Measurements from ENCODE around the gene NAB2.
A peak's percentile ranks its signal among the peaks of the same experiment; 100 is the strongest.

NAB2 gene

DNA sequence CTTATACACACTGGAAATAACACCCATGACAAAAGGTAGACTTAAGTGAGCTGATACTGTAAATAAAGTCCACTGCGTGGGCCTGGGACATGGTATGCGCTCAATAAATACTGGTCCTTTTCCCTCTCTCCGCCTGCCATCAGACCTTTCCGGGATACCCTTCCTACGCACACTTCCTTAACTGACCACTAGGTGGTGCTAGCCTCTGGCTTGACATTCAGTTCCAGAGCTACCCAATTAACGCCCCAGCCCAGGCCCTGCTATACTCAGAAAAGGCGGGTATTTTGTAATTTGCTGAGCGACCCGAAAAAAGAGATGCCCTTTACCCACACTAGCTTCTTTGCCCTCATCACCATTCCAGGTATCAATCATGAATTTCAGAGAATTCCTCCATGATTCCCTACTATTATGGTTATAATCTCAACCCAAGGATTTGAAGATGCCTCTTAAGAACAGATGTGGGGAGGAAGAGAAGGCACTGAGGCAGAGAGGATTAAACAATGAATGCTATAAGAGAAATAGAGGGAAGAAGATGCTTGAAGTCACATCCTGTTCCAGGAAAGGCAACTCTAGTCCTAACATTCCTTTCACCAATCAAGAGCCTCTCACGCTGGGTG lies 35.5 kb downstream of the NAB2 start:
- peaks cover 13% of the 10 kb centered on the region for H3K4me1 Mint-ChIP-seq (ENCODE audit: low read depth)
- H3K27ac Mint-ChIP-seq, result no peak overlapping the region
- peaks cover 6% of the 10 kb centered on the region for H3K36me3 Mint-ChIP-seq (ENCODE audit: low read depth)
- H3K27me3 Mint-ChIP-seq (ENCODE audit: low read depth), result peaks cover 31% of the 10 kb centered on the region
- DNase-seq (ENCODE audit: low spot score), result peak; percentile 65
- H3K4me3 Mint-ChIP-seq, result no peak overlapping the region
- peaks cover 14% of the 10 kb centered on the region for H3K9me3 Mint-ChIP-seq

DNA sequence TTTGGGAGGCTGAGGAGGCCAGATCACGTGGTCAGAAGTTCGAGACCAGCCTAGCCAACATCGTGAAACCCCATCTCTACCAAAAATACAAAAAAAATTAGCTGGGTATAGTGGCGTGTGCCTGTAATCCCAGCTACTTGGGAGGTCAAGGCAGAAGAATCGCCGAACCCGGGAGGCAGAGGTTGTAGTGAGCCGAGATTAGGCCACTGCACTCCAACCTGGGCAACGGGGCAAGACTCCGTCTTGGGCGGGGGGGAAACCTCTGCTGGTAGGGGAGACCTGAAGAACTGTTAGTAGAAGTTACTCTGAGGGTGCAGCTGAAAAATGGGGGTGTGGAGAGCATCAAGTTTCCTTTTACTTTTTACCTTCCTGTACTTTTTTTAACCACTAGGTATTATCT lies 37.1 kb downstream of the NAB2 start:
- Mint-ChIP-seq H3K9me3 (peaks cover 14% of the 10 kb centered on the region), H3K36me3 (ENCODE audit: low read depth) (peaks cover 6% of the 10 kb centered on the region), H3K4me3 (no peak overlapping the region), H3K4me1 (ENCODE audit: low read depth) (peaks cover 17% of the 10 kb centered on the region), H3K27ac (no peak overlapping the region), H3K27me3 (ENCODE audit: low read depth) (peaks cover 43% of the 10 kb centered on the region)
- DNase-seq (ENCODE audit: low spot score), result no peak

- Mint-ChIP-seq H3K27me3 (ENCODE audit: low read depth) (peaks cover 45% of the 10 kb centered on the region), H3K36me3 (ENCODE audit: low read depth) (peaks cover 6% of the 10 kb centered on the region), H3K4me1 (ENCODE audit: low read depth) (peaks cover 17% of the 10 kb centered on the region), H3K27ac (no peak overlapping the region), H3K4me3 (peak overlapping the region; percentile 39), H3K9me3 (peaks cover 14% of the 10 kb centered on the region)
- DNase-seq (ENCODE audit: low spot score), result no peak
Measured at GRCh38 chr12:57126561-57126960, 37.6 kb downstream of the NAB2 start.

DNA sequence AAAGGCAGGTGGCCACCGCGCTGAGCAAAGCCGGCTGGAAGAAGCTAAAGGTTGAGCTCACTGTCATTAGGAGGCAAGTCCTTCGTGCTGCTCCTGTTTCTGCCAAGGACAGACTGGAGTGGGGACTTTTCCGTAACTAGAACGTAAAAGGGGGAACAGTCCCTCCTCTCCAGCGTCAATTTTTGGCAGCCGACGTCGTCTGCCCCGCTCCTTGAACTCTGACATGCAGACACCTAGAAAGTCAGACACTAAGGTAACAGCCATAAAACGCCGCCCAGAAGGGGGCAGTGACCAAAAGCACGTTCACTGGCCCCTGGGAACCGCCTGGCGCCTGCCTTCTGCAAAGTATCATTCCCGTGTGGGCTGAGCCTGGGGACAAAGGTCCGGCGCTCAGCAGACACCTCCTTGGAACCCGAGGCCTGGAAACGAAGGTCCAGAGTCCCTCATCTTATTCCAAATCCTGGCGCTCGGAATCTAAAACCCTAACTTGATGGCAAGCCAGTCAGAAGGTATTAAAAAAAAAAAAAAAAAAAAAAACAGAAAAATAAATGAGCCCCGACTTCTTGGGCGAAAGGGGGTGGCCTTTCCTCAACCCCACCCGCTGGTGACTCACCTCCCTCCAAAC lies 38.3 kb downstream of the NAB2 start:
- Mint-ChIP-seq H3K9me3 (peaks cover 14% of the 10 kb centered on the region), H3K27me3 (ENCODE audit: low read depth) (peaks cover 49% of the 10 kb centered on the region), H3K4me1 (ENCODE audit: low read depth) (peaks cover 17% of the 10 kb centered on the region), H3K4me3 (peak overlapping the region; percentile 82), H3K36me3 (ENCODE audit: low read depth) (peaks cover 6% of the 10 kb centered on the region), H3K27ac (no peak overlapping the region)
- peak; percentile 59 for DNase-seq (ENCODE audit: low spot score)

DNA sequence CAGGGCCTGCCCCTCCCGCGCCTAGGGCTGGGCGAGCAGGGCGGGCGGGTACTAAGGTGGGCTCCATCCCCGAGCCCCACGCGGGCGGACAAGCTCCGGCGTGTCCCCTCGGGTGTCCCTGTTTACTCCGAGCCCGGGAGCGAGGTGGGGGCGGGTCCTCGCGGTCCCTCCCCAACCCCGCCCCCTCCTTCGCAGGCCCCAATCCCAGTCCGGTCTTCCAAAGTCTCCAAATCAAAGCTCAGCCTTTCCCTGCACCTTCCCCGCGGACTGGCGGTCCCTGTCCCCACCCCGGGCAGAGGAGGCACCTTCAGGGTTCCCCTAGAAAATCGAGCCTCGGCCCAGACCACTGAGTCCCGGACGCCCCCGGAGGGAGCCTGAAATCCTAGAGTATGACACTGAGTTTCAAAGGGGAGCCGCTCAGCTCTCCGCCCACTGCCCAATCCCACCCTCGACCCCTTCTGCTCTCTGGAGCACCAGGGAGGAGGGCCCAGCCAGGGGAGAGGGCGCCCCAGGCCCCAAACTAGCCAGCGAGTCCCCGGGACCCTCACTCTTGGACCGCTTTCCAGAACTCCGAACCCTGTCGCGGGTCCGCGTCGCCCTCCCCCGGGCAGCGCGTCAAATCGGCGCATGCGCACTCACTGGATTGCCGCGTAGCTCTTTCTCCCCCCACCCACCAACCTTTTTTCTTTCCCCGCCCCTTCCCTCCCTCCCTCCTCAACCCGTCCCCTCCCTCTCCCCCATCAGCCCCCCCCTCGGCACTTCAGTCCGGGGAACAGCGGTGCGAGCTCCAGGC lies 39.0 kb downstream of the NAB2 start, which contains the start of gene LRP1:
TSS of gene LRP1 (plus strand) at position 758 of the 793 bp plus-strand sequence. CDS start 482 bp downstream, outside the sequence.
- H3K27ac Mint-ChIP-seq, result no peak within 1 kb of the TSS
- peaks cover 14% of the 10 kb centered on the region for H3K9me3 Mint-ChIP-seq
- peaks cover 51% of the 10 kb centered on the region for H3K27me3 Mint-ChIP-seq (ENCODE audit: low read depth)
- H3K36me3 Mint-ChIP-seq (ENCODE audit: low read depth), result peaks cover 6% of the 10 kb centered on the region
- H3K4me3 Mint-ChIP-seq, result peak within 1 kb of the TSS; percentile 82
- peak; percentile 70 for DNase-seq (ENCODE audit: low spot score)
- H3K4me1 Mint-ChIP-seq (ENCODE audit: low read depth), result peaks cover 17% of the 10 kb centered on the region

GRCh38 chr12:57128519-57129247 lies 39.8 kb downstream of the NAB2 start:
- Mint-ChIP-seq H3K4me1 (ENCODE audit: low read depth) (peaks cover 17% of the 10 kb centered on the region), H3K9me3 (peaks cover 8% of the 10 kb centered on the region), H3K36me3 (ENCODE audit: low read depth) (peaks cover 4% of the 10 kb centered on the region), H3K4me3 (peak overlapping the region; percentile 22), H3K27ac (no peak overlapping the region), H3K27me3 (ENCODE audit: low read depth) (peaks cover 48% of the 10 kb centered on the region)
- no peak for DNase-seq (ENCODE audit: low spot score)

- Mint-ChIP-seq H3K27ac (no peak overlapping the region), H3K4me1 (ENCODE audit: low read depth) (peaks cover 14% of the 10 kb centered on the region), H3K4me3 (peak overlapping the region; percentile 64), H3K36me3 (ENCODE audit: low read depth) (no peaks in the 10 kb centered on the region), H3K9me3 (peaks cover under 1% of the 10 kb centered on the region), H3K27me3 (ENCODE audit: low read depth) (peaks cover 44% of the 10 kb centered on the region)
- no peak for DNase-seq (ENCODE audit: low spot score)
Measured at GRCh38 chr12:57129321-57129842, 40.5 kb downstream of the NAB2 start.

- no peak for DNase-seq (ENCODE audit: low spot score)
- no peaks in the 10 kb centered on the region for H3K36me3 Mint-ChIP-seq (ENCODE audit: low read depth)
- H3K9me3 Mint-ChIP-seq, result no peaks in the 10 kb centered on the region
- peak overlapping the region; percentile 64 for H3K4me3 Mint-ChIP-seq
- H3K27ac Mint-ChIP-seq, result no peak overlapping the region
- H3K4me1 Mint-ChIP-seq (ENCODE audit: low read depth), result peaks cover 12% of the 10 kb centered on the region
- H3K27me3 Mint-ChIP-seq (ENCODE audit: low read depth), result peaks cover 39% of the 10 kb centered on the region
Measured at GRCh38 chr12:57129889-57130288, 41.0 kb downstream of the NAB2 start.

DNA sequence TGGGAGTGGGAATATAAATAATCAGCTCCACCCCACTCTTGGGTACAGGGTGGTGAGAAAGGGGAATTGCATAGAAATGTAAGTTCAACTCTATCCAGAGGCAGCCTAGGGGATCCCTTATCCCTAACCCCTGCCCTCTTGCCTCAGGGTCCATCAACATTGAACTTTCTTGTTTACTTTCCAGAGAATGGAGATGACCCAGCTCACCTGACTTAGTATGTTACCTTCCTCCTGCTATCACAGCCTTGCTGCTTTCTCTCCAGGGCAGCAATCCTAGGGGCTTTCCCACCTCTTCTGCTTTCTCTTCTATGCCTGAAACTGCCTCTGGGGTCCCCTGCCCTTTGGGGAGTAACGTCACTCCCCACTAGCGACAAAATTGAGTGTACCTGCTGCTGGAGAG lies 42.0 kb downstream of the NAB2 start:
- peaks cover 12% of the 10 kb centered on the region for H3K4me1 Mint-ChIP-seq (ENCODE audit: low read depth)
- no peak overlapping the region for H3K4me3 Mint-ChIP-seq
- H3K27me3 Mint-ChIP-seq (ENCODE audit: low read depth), result peaks cover 34% of the 10 kb centered on the region
- H3K27ac Mint-ChIP-seq, result no peak overlapping the region
- no peaks in the 10 kb centered on the region for H3K36me3 Mint-ChIP-seq (ENCODE audit: low read depth)
- H3K9me3 Mint-ChIP-seq, result no peaks in the 10 kb centered on the region
- DNase-seq (ENCODE audit: low spot score), result no peak

- peaks cover 7% of the 10 kb centered on the region for H3K4me1 Mint-ChIP-seq (ENCODE audit: low read depth)
- no peak for DNase-seq (ENCODE audit: low spot score)
- no peak overlapping the region for H3K4me3 Mint-ChIP-seq
- peaks cover 23% of the 10 kb centered on the region for H3K27me3 Mint-ChIP-seq (ENCODE audit: low read depth)
- no peaks in the 10 kb centered on the region for H3K36me3 Mint-ChIP-seq (ENCODE audit: low read depth)
- no peak overlapping the region for H3K27ac Mint-ChIP-seq
- H3K9me3 Mint-ChIP-seq, result no peaks in the 10 kb centered on the region
Measured at GRCh38 chr12:57131896-57132744, 43.2 kb downstream of the NAB2 start.

DNA sequence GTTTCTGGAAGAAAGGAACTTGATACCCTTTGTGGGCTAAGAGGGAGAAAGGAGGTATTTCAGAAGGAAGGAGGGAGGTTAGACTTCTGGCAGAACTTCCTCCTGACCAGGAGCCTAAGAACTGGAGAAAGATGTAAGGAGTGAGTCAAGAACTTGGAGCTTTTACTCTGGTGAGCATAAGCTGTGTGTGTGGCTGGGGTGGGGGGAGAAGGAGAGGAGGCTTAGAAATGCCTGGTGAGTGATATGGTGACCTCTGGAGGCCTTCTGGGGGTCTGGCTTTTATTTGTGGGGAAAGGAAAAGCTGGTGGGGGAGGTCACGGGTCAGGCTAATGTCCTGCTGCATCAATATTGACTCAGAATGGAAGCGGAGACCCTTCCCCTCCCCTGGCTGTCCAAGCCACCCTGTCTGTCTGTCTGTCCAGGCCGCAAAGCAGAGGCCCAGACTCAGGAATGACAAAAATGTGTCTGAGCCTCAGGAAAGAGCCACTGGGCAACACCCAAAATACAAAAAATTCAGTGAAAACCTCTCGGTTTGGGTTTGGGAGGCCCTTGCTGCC lies 44.2 kb downstream of the NAB2 start:
- Mint-ChIP-seq H3K27me3 (ENCODE audit: low read depth) (peaks cover 20% of the 10 kb centered on the region), H3K27ac (no peak overlapping the region), H3K4me1 (ENCODE audit: low read depth) (peaks cover 4% of the 10 kb centered on the region), H3K4me3 (no peak overlapping the region), H3K9me3 (no peaks in the 10 kb centered on the region), H3K36me3 (ENCODE audit: low read depth) (no peaks in the 10 kb centered on the region)
- no peak for DNase-seq (ENCODE audit: low spot score)

DNA sequence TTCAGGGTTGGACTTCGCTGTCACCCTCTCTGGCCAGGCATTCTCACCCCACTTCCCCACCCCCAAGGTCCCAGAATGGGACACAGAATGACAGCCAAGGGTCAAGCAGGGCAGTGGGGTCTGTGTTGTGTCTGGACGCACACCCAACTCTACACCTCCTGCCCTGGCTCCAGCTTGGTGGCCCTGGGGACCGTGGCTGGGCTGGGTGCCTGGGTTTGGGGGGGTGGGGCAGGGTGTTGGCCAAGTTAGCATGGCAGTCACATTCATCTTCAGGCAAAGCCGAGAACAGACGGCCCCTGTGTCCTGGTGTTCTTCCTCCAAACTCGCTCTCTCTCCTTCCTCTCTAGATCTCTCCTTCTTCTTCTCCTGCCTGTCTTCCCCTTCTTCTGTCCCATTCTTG lies 45.0 kb downstream of the NAB2 start:
- H3K36me3 Mint-ChIP-seq (ENCODE audit: low read depth), result no peaks in the 10 kb centered on the region
- DNase-seq (ENCODE audit: low spot score), result no peak
- H3K27me3 Mint-ChIP-seq (ENCODE audit: low read depth), result peaks cover 20% of the 10 kb centered on the region
- no peak overlapping the region for H3K4me3 Mint-ChIP-seq
- no peak overlapping the region for H3K27ac Mint-ChIP-seq
- no peaks in the 10 kb centered on the region for H3K9me3 Mint-ChIP-seq
- peaks cover 4% of the 10 kb centered on the region for H3K4me1 Mint-ChIP-seq (ENCODE audit: low read depth)

GRCh38 chr12:57134949-57135348 lies 46.0 kb downstream of the NAB2 start:
- no peak overlapping the region for H3K4me3 Mint-ChIP-seq
- peaks cover 15% of the 10 kb centered on the region for H3K27me3 Mint-ChIP-seq (ENCODE audit: low read depth)
- no peak for DNase-seq (ENCODE audit: low spot score)
- no peak overlapping the region for H3K27ac Mint-ChIP-seq
- no peaks in the 10 kb centered on the region for H3K36me3 Mint-ChIP-seq (ENCODE audit: low read depth)
- H3K9me3 Mint-ChIP-seq, result no peaks in the 10 kb centered on the region
- peaks cover under 1% of the 10 kb centered on the region for H3K4me1 Mint-ChIP-seq (ENCODE audit: low read depth)
